22Rv1 (cell line): ENCODE measurements around the gene BLCAP.

Source experiments
- H3K27ac ChIP-seq: fragments of 450-650 bp; 2 replicates; pipeline ENCODE4 v1.5.1; 2017
- ZFX ChIP-seq: fragments of 450-650 bp; IDR thresholded peaks from 2 replicates; pipeline ENCODE4 v1.6.1; 2017; ENCODE audit warnings: antibody characterized with exemption, borderline replicate concordance
- TF ChIP-seq, protein P1 (sequence below): fragments of 450-650 bp; IDR thresholded peaks from 2 replicates; pipeline ENCODE4 v1.5.1; 2017; ENCODE audit warnings: mild to moderate bottlenecking

BLCAP gene

DNA sequence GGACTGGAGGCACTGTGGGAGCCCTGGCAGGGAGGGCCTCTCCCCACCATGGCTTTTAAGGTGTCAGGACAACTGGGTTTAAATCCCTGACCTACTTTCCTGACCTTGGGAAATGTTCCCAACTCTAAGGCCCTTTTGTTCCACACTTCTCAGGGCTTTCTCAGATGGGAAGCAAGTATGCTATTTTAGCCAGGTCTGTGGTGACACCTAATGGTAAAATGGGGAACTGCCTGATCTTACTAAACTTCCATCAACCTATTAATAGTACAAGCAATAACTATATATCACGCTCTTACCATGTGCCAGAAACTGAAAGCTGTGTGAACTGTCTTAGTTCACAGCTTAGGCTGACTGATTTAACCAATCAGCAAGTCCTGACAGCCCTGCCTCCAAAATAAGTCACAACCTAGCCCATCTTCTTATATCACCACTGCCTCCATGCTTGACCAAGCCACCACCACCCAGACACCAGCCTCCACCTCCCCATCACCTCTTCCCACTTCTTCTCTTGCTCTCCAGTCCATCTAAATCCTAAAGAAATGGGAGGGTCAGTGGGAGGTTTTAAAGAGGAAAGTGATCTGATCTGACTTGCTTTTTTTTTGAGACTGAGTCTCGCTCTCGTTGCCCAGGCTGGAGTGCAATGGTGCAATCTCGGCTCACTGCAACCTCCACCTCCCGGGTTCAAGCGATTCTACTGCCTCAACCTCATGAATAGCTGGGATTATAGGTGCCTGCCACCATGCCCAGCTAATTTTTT, 6.9 kb upstream of the BLCAP start:
- TF ChIP-seq, protein P1, sequence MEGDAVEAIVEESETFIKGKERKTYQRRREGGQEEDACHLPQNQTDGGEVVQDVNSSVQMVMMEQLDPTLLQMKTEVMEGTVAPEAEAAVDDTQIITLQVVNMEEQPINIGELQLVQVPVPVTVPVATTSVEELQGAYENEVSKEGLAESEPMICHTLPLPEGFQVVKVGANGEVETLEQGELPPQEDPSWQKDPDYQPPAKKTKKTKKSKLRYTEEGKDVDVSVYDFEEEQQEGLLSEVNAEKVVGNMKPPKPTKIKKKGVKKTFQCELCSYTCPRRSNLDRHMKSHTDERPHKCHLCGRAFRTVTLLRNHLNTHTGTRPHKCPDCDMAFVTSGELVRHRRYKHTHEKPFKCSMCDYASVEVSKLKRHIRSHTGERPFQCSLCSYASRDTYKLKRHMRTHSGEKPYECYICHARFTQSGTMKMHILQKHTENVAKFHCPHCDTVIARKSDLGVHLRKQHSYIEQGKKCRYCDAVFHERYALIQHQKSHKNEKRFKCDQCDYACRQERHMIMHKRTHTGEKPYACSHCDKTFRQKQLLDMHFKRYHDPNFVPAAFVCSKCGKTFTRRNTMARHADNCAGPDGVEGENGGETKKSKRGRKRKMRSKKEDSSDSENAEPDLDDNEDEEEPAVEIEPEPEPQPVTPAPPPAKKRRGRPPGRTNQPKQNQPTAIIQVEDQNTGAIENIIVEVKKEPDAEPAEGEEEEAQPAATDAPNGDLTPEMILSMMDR, result peak; percentile 82
- no peak for TF ChIP-seq ZFX
- H3K27ac ChIP-seq, result no peak overlapping the region

DNA sequence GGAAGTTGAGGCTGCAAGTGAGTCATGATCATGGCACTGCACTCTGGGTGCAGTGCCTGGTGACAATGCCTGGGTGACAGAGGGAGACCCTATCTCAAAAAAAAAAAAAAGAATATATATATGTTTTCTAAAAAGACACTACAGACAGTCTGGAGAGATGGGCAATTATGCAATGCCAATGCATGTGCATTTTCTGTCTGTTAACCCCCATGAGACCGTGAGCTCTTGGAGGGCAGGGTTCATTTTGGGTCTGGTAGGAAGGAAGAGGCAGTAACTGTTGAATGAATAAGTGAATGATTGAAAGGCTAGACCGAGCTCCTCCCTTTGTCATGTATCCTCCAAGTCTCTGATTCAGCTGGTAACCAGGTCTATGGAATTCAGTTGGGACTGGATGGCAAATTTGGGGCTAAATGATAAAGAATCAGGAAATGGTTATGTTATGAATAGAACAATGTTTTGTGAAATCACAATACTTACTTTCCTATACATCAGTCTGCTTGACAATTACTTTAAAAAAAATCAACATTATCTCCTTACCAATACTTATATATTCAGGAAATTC, 5.6 kb upstream of the BLCAP start:
- TF ChIP-seq ZFX, result no peak
- TF ChIP-seq, protein P1, result no peak

DNA sequence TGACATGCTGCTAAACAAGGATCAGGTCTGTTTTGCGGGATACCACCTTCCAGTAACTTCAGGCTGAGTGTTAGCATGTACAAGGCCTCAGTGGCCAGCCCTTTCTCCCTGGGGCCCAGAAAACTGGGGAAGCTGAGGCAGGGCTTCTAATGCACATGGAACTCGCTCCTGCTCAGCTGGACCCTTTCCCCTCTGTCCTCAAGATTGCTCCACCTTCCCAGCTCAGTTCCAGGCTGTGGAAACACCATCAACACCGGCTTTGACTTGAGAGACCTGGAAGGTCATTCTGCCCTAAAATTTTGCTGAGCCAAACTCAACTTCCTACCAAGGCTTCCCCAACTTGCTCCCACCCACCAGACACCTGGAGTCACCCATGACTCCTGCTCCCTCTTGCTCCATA, 4.2 kb upstream of the BLCAP start:
- TF ChIP-seq, protein P1, result no peak
- no peak for TF ChIP-seq ZFX
- no peak overlapping the region for H3K27ac ChIP-seq

More for the DNA sequence above, 5.6 kb upstream of the BLCAP start:
- no peak overlapping the region for H3K27ac ChIP-seq

DNA sequence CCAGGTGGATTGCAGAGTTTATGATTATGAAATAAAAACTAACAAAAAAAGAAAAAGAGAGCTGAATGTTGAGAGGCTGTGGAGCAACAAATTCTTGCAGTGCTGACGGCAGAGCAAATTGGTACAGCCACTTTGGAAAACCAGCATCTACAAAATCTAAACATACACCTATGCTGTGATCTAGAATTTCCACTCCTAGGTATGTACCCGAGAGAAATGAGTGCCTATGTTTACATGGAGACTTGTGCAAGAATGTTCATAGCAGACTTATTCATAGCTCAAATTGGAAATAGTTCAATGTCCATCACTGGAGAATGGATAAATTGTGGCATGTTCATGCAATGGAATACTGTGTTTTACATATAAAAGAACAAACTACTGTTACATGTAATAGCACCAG, 3.0 kb upstream of the BLCAP start:
- TF ChIP-seq, protein P1, result no peak
- TF ChIP-seq ZFX, result no peak

DNA sequence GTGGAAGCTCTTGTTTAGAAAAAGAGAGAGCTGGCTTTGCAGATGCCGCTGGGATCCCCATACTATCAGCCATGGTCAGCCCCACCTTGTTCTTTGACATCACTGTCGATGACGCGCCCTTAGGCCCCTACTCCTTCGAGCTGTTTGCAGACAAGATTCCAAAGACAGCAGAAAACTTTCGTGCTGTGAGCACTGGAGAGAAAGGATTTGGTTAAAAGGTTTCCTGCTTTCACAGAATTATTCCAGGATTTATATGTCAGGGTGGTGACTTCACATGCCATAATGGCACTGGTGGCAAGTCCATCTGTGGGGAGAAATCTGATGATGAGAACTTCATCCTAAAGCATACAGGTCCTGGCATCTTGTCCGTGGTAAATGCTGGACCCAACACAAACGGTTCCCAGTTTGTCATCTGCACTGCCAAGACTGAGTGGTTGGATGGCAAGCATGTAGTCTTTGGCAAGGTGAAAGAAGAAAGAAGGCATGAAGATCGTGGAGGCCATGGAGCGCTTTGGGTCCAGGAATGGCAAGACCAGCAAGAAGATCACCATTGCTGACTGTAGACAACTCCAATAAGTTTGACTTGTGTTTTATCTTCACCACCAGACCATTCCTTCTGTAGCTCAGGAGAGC, 2.4 kb upstream of the BLCAP start:
- no peak overlapping the region for H3K27ac ChIP-seq
- TF ChIP-seq, protein P1, result no peak
- TF ChIP-seq ZFX, result no peak

More for the DNA sequence above, 3.0 kb upstream of the BLCAP start:
- no peak overlapping the region for H3K27ac ChIP-seq

DNA sequence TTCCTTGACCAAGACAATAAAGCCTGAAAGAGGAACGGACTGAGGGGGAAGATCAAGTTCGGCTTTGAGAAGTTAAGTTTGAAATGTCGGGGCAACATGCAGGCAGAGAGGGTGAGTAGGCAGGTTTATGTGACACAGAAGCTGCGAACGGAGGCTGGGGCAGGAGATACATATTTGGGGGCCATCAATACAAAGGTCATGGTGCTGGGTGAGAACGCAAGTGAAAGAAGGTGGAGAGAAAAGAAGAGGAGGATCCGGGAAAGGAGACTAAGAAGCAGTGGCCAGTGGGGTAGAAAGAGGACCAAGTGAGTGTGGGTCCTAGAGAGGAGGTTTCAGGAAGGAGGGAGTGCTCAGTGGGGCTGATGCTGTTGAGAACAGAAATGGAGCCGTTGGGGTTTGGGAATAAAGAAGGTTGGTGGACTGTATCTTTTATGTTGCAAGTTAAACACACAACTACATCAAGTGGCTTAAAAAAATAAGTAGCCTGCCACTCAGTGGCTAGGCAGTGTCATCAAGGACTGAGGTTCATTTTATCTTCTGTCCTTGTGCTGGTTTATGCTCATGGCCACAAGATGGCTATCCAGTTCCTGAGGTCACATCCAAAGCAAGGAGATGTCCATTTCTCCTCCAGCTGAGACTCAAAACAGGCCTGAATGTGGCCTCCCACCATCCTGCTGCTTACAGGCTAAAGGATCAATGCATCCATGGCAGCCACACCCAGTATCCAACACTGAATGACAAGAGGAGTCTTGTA, 1.7 kb upstream of the BLCAP start:
- no peak for TF ChIP-seq ZFX
- TF ChIP-seq, protein P1, result no peak
- no peak overlapping the region for H3K27ac ChIP-seq
